Lower lobe of right lung (tissue), 2 donors: ENCODE data around the gene ATPAF2. TPM values are rescaled to one million over a fixed set of nuclear protein-coding genes. Genes with fewer than 3 reads are reported as not detected.
A peak's percentile ranks its signal among the peaks of the same experiment; 100 is the strongest.

Experiments used
- ATAC-seq, 2 donors: fragments of 200-7000 bp; cut with Tn5 transposase; one replicate each; pipeline ENCODE4 v1.9.1; 2020 to 2022; ENCODE audit warnings: mild to moderate bottlenecking in 2 of 2, moderate library complexity in 2 of 2
- DNase-seq: peaks from one replicate; pipeline ENCODE4 v3.0.0-alpha.2; 2020
- H3K27ac ChIP-seq: fragments of 200-600 bp; one replicate; pipeline ENCODE4 v1.8.0; 2022
- H3K27me3 ChIP-seq: fragments of 200-600 bp; one replicate; pipeline ENCODE4 v1.8.0; 2022; ENCODE audit warnings: low read depth
- H3K36me3 ChIP-seq: fragments of 200-600 bp; one replicate; pipeline ENCODE4 v1.8.0; 2022; ENCODE audit warnings: mild to moderate bottlenecking
- H3K4me1 ChIP-seq: fragments of 200-600 bp; one replicate; pipeline ENCODE4 v1.8.0; 2022
- H3K4me3 ChIP-seq: fragments of 200-600 bp; one replicate; pipeline ENCODE4 v1.8.0; 2022; ENCODE audit warnings: mild to moderate bottlenecking
- H3K9me3 ChIP-seq: fragments of 200-600 bp; one replicate; pipeline ENCODE4 v1.8.0; 2022
- intact Hi-C: fragments of 100-400 bp; cut with DNase I; formaldehyde crosslinking; loops from one replicate; pipeline ENCODE4 v1.11.0; 2022
- total RNA-seq: library from RNA; stranded (reverse); fragmentation: NEBNext Ultra II Directional; extraction: Animal tissue kit (Norgen Biotek cat#: 25700); gene quantifications from one replicate; pipeline ENCODE4 v1.2.1, GENCODE V29; 2021
- TF ChIP-seq, protein P1 (sequence below): fragments of 200-600 bp; IDR thresholded peaks from one replicate; pipeline ENCODE4 v1.8.0; 2022; ENCODE audit warnings: antibody characterized with exemption, mild to moderate bottlenecking
- donor health status: DM: no; HTN: yes; CAD: no; lungs with severe emphysema.

Gene ATPAF2
- total RNA-seq, 1 donor from 2014 or later: 22.9 TPM

- Histone ChIP-seq H3K27me3 (no peaks in the 10 kb centered on the region), H3K27ac (peak overlapping the region; percentile 92), H3K4me3 (peak overlapping the region; percentile 87), H3K36me3 (no peaks in the 10 kb centered on the region), H3K4me1 (peaks cover 30% of the 10 kb centered on the region), H3K9me3 (no peaks in the 10 kb centered on the region)
- ATAC-seq: peak; percentile 13 to 24
- DNase-seq: peak; percentile 77
- intact Hi-C loops: no loop called here
- TF ChIP-seq, protein P1, sequence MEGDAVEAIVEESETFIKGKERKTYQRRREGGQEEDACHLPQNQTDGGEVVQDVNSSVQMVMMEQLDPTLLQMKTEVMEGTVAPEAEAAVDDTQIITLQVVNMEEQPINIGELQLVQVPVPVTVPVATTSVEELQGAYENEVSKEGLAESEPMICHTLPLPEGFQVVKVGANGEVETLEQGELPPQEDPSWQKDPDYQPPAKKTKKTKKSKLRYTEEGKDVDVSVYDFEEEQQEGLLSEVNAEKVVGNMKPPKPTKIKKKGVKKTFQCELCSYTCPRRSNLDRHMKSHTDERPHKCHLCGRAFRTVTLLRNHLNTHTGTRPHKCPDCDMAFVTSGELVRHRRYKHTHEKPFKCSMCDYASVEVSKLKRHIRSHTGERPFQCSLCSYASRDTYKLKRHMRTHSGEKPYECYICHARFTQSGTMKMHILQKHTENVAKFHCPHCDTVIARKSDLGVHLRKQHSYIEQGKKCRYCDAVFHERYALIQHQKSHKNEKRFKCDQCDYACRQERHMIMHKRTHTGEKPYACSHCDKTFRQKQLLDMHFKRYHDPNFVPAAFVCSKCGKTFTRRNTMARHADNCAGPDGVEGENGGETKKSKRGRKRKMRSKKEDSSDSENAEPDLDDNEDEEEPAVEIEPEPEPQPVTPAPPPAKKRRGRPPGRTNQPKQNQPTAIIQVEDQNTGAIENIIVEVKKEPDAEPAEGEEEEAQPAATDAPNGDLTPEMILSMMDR: no peak
These were observed 67.4 kb downstream of the ATPAF2 start for GRCh38 chr17:17971431-17972125.

DNA sequence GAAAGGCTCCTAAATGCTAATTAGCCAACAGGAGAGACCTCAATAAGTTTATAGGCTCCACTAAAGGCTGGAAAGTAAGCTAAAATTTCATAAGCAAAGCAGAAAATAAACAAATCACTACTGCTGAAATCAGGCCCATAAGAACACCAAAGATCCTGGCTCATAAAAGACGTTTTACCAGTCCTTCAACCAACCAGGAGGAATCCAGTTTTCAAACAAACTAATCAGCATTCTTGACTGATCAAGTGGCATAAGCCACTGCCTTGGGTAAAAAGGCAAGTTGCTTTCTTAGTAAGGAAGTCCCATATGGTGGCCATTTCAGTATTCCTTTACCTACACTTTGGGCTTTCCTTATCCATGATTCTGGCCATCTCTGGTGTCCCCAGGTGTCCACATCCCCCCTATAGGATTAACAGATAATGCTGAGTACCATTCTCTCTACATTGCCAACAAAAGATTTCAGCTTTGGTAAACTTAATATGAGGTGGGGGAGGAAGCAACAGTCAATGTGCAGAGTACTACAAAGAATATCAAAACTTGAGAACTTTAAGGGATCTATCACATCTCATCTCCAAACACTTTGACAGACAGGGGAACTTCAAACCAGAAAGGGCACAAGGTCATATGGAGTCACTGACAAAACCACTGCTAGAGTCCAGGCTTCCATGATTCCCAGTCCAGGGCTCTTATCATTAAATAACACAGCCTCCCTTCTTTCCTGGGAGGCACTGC, 68.1 kb downstream of the ATPAF2 start:
- intact Hi-C loops: no loop called here
- no peak for ATAC-seq
- Histone ChIP-seq H3K27me3 (no peaks in the 10 kb centered on the region), H3K27ac (peak overlapping the region; percentile 92), H3K4me3 (peak overlapping the region; percentile 87), H3K36me3 (no peaks in the 10 kb centered on the region), H3K4me1 (peaks cover 34% of the 10 kb centered on the region), H3K9me3 (no peaks in the 10 kb centered on the region)
- TF ChIP-seq, protein P1: no peak
- DNase-seq: no peak

Other genes starting within 250 kb of the ATPAF2 start
- gene SREBF1, start 202.2 kb downstream of the ATPAF2 start, total RNA-seq: 77.2 TPM
- 63.4 TPM for gene TOM1L2, start 66.8 kb downstream of the ATPAF2 start, total RNA-seq
- gene DRC3, start 66.3 kb downstream of the ATPAF2 start, total RNA-seq: 13.4 TPM
- gene GID4, start 240 bp upstream of the ATPAF2 start, total RNA-seq: 11.9 TPM
- 29.2 TPM for gene DRG2, start 48.8 kb upstream of the ATPAF2 start, total RNA-seq
- gene MYO15A, start 69.6 kb upstream of the ATPAF2 start, total RNA-seq: 3.3 TPM
- gene ALKBH5, start 144.7 kb upstream of the ATPAF2 start, total RNA-seq: 100 TPM
- 12.0 TPM for gene LLGL1, start 186.5 kb upstream of the ATPAF2 start, total RNA-seq
- gene FLII, start 219.6 kb upstream of the ATPAF2 start, total RNA-seq: 327 TPM
- 9.5 TPM for gene MIEF2, start 221.5 kb upstream of the ATPAF2 start, total RNA-seq